ENCODE data around the gene ADAM19. TPM values are rescaled to one million over a fixed set of nuclear protein-coding genes. Genes with fewer than 3 reads are reported as not detected.

Gene ADAM19
- total RNA-seq, 2 donors from 2014 or later, result 9.9 to 46.1 TPM

GRCh38 chr5:157460921-157461792 is 114.4 kb downstream of the ADAM19 start:
- no peak overlapping the region for H3K4me3 ChIP-seq
- no peak for TF ChIP-seq CTCF (IDR thresholded peaks at IDR 0.05)
- H3K27ac ChIP-seq, result no peak overlapping the region
- DNase-seq (ENCODE audit: low spot score) (no peak), ATAC-seq (ENCODE audit: insufficient number of reproducible peaks, low FRiP score, low read depth) (no peak)
- H3K4me1 ChIP-seq (ENCODE audit: control insufficient read depth in 1 of 2, low read depth in 2 of 2), result peaks cover 4 to 24% of the 10 kb centered on the region in 2 donors
- no peaks in the 10 kb centered on the region for H3K27me3 ChIP-seq (replicated peaks; ENCODE audit: insufficient read depth)
- H3K36me3 ChIP-seq, result no peaks in the 10 kb centered on the region
- H3K9me3 ChIP-seq, result no peaks in the 10 kb centered on the region

GRCh38 chr5:157459715-157460599 is 115.6 kb downstream of the ADAM19 start, which contains the start of gene NIPAL4:
NIPAL4 (plus strand) TSS chr5:157460213; CDS start chr5:157460321, 108 bp downstream.
- no peak for TF ChIP-seq CTCF (IDR thresholded peaks at IDR 0.05)
- DNase-seq (ENCODE audit: low spot score), result no peak
- Histone ChIP-seq H3K9me3 (no peaks in the 10 kb centered on the region), H3K36me3 (no peaks in the 10 kb centered on the region), H3K4me3 (peak within 1 kb of the TSS; percentile 73), H3K4me1 (ENCODE audit: control insufficient read depth in 1 of 2, low read depth in 2 of 2) (peaks cover 4 to 23% of the 10 kb centered on the region in 2 donors), H3K27me3 (replicated peaks; ENCODE audit: insufficient read depth) (no peaks in the 10 kb centered on the region), H3K27ac (no peak within 1 kb of the TSS)
- no peak for ATAC-seq (ENCODE audit: insufficient number of reproducible peaks, low FRiP score, low read depth)

- ATAC-seq (ENCODE audit: insufficient number of reproducible peaks, low FRiP score, low read depth), result no peak
- peaks cover 4 to 13% of the 10 kb centered on the region in 2 donors for H3K4me1 ChIP-seq (ENCODE audit: control insufficient read depth in 1 of 2, low read depth in 2 of 2)
Measured at GRCh38 chr5:157458835-157459234, 116.7 kb downstream of the ADAM19 start.

GRCh38 chr5:157457391-157457790 is 118.2 kb downstream of the ADAM19 start:
- no peak for TF ChIP-seq CTCF (IDR thresholded peaks at IDR 0.05)
- Histone ChIP-seq H3K4me3 (no peak overlapping the region), H3K36me3 (no peaks in the 10 kb centered on the region), H3K9me3 (no peaks in the 10 kb centered on the region), H3K27ac (no peak overlapping the region), H3K27me3 (replicated peaks; ENCODE audit: insufficient read depth) (no peaks in the 10 kb centered on the region), H3K4me1 (ENCODE audit: control insufficient read depth in 1 of 2, low read depth in 2 of 2) (peaks cover 4 to 13% of the 10 kb centered on the region in 2 donors)
- DNase-seq (ENCODE audit: low spot score), result no peak
- ATAC-seq (ENCODE audit: insufficient number of reproducible peaks, low FRiP score, low read depth), result no peak

More at GRCh38 chr5:157458835-157459234, 116.7 kb downstream of the ADAM19 start:
- H3K27me3 ChIP-seq (replicated peaks; ENCODE audit: insufficient read depth), result no peaks in the 10 kb centered on the region
- no peak for TF ChIP-seq CTCF (IDR thresholded peaks at IDR 0.05)
- no peak overlapping the region for H3K27ac ChIP-seq
- DNase-seq (ENCODE audit: low spot score), result no peak
- H3K4me3 ChIP-seq, result no peak overlapping the region
- no peaks in the 10 kb centered on the region for H3K36me3 ChIP-seq
- H3K9me3 ChIP-seq, result no peaks in the 10 kb centered on the region

- TF ChIP-seq CTCF (IDR thresholded peaks at IDR 0.05), result no peak
- Histone ChIP-seq H3K9me3 (no peaks in the 10 kb centered on the region), H3K27me3 (replicated peaks; ENCODE audit: insufficient read depth) (no peaks in the 10 kb centered on the region), H3K4me3 (no peak overlapping the region), H3K36me3 (no peaks in the 10 kb centered on the region), H3K27ac (no peak overlapping the region), H3K4me1 (ENCODE audit: control insufficient read depth in 1 of 2, low read depth in 2 of 2) (peaks cover 4 to 13% of the 10 kb centered on the region in 2 donors)
- DNase-seq (ENCODE audit: low spot score), result no peak
- ATAC-seq (ENCODE audit: insufficient number of reproducible peaks, low FRiP score, low read depth), result no peak
Measured at GRCh38 chr5:157456301-157456700, 119.3 kb downstream of the ADAM19 start.

Data from thoracic aorta (tissue), 2 donors.